GM23248 (cell line): Measurements from ENCODE around the gene SPA17.

Experiments
- EZH2 ChIP-seq: fragments of 200-600 bp; sonication (generic); IDR thresholded peaks from 2 replicates; pipeline ENCODE4 v1.6.1; 2018; ENCODE audit warnings: antibody characterized with exemption, mild to moderate bottlenecking; ENCODE audit not compliant: insufficient read depth, poor library complexity, severe bottlenecking
- EZH2phosphoT487 ChIP-seq: fragments of 200-600 bp; sonication (generic); IDR thresholded peaks from 2 replicates; pipeline ENCODE4 v1.6.1; 2018; ENCODE audit warnings: antibody characterized with exemption, moderate library complexity, mild to moderate bottlenecking, low read depth; ENCODE audit not compliant: insufficient read depth

- TF ChIP-seq EZH2 = no peak
- no peak for TF ChIP-seq EZH2phosphoT487
Observed at GRCh38 chr11:124737638-124738305, 64.1 kb downstream of the SPA17 start.
